ENCODE data around the gene GALR1. TPM values are rescaled to one million over a fixed set of nuclear protein-coding genes. Genes with fewer than 3 reads are reported as not detected.
"Not testable (repeated sequence)": the region's sequence is repeated elsewhere in the genome, so short reads cannot be mapped to it uniquely, and the experiment has no call there.

GALR1 gene
- polyA plus RNA-seq (ENCODE audit: insufficient read length in 4 of 4), result under 1 TPM; 0.06 to 0.10 (median 0.08) TPM

- DNase-seq (ENCODE audit: low read depth in 4 of 4, low spot score in 3 of 4), result no peak
Observed at GRCh38 chr18:77249569-77250500, at the start of gene GALR1. Gene GALR1, plus strand, starts transcription at chr18:77249848. Its CDS starts 701 bp downstream, at chr18:77250549.

GRCh38 chr18:77201506-77201905 lies 48.1 kb upstream of the GALR1 start:
- DNase-seq (ENCODE audit: low read depth in 4 of 4, low spot score in 3 of 4), result no peak

- no peak for DNase-seq (ENCODE audit: low read depth in 4 of 4, low spot score in 3 of 4)
Observed at GRCh38 chr18:77202329-77202728, 47.3 kb upstream of the GALR1 start.

- no peak for DNase-seq (ENCODE audit: low read depth in 4 of 4, low spot score in 3 of 4)
Observed at GRCh38 chr18:77203071-77203470, 46.6 kb upstream of the GALR1 start.

GRCh38 chr18:77203851-77204250 lies 45.8 kb upstream of the GALR1 start:
- no peak for DNase-seq (ENCODE audit: low read depth in 4 of 4, low spot score in 3 of 4)

- DNase-seq (ENCODE audit: low read depth in 4 of 4, low spot score in 3 of 4), result no peak
Observed at GRCh38 chr18:77205769-77206168, 43.9 kb upstream of the GALR1 start.

- no peak for DNase-seq (ENCODE audit: low read depth in 4 of 4, low spot score in 3 of 4)
Observed at GRCh38 chr18:77206676-77207374, 42.8 kb upstream of the GALR1 start.

- no peak for DNase-seq (ENCODE audit: low read depth in 4 of 4, low spot score in 3 of 4)
Observed at GRCh38 chr18:77207540-77207939, 42.1 kb upstream of the GALR1 start.

- no peak for DNase-seq (ENCODE audit: low read depth in 4 of 4, low spot score in 3 of 4)
Observed at GRCh38 chr18:77208964-77209363, 40.7 kb upstream of the GALR1 start.

- no peak for DNase-seq (ENCODE audit: low read depth in 4 of 4, low spot score in 3 of 4)
Observed at GRCh38 chr18:77209587-77209986, 40.1 kb upstream of the GALR1 start.

- no peak for DNase-seq (ENCODE audit: low read depth in 4 of 4, low spot score in 3 of 4)
Observed at GRCh38 chr18:77210249-77210648, 39.4 kb upstream of the GALR1 start.

- DNase-seq (ENCODE audit: low read depth in 4 of 4, low spot score in 3 of 4), result no peak
Observed at GRCh38 chr18:77218642-77219041, 31.0 kb upstream of the GALR1 start.

GRCh38 chr18:77220726-77221125 lies 28.9 kb upstream of the GALR1 start:
- no peak for DNase-seq (ENCODE audit: low read depth in 4 of 4, low spot score in 3 of 4)

GRCh38 chr18:77222464-77222863 lies 27.2 kb upstream of the GALR1 start:
- no peak for DNase-seq (ENCODE audit: low read depth in 4 of 4, low spot score in 3 of 4)

- no peak for DNase-seq (ENCODE audit: low read depth in 4 of 4, low spot score in 3 of 4)
Observed at GRCh38 chr18:77223221-77223639, 26.4 kb upstream of the GALR1 start.

- no peak for DNase-seq (ENCODE audit: low read depth in 4 of 4, low spot score in 3 of 4)
Observed at GRCh38 chr18:77223653-77224052, 26.0 kb upstream of the GALR1 start.

- DNase-seq (ENCODE audit: low read depth in 4 of 4, low spot score in 3 of 4), result no peak
Observed at GRCh38 chr18:77230645-77231044, 19.0 kb upstream of the GALR1 start.

- DNase-seq (ENCODE audit: low read depth in 4 of 4, low spot score in 3 of 4), result no peak
Observed at GRCh38 chr18:77234504-77235365, 14.9 kb upstream of the GALR1 start.

- not testable (repeated sequence) for DNase-seq (ENCODE audit: low read depth in 4 of 4, low spot score in 3 of 4)
Observed at GRCh38 chr18:77239285-77239684, 10.4 kb upstream of the GALR1 start.

- DNase-seq (ENCODE audit: low read depth in 4 of 4, low spot score in 3 of 4), result no peak
Observed at GRCh38 chr18:77248873-77249568, 627 bp upstream of the GALR1 start.

Measured in right renal pelvis (tissue), 4 donors.